ENCODE measurements around the gene VAT1L. TPM values are rescaled to one million over a fixed set of nuclear protein-coding genes. Genes with fewer than 3 reads are reported as not detected.

The VAT1L gene
- total and polyA plus RNA-seq, 8 donors, result 0.32 to 10.7 (median 1.3) TPM

- intact Hi-C loops (cut with DNase I), result no loop called here
- 33 to 39% methylated on average over 8 of the region's 8 CpGs for WGBS, 2 donors
- H3K36me3 ChIP-seq, result no peaks in the 10 kb centered on the region
- FAIRE-seq (no peak), DNase-seq (no peak), ATAC-seq (peak in 1 of 4 donors; percentile 25)
- H3K9me3 ChIP-seq, result no peaks in the 10 kb centered on the region
- no peaks in the 10 kb centered on the region for H3K27me3 ChIP-seq
- H3K4me1 ChIP-seq, result peaks cover 0 to 7% (median 0%) of the 10 kb centered on the region in 3 donors
- no peak overlapping the region for H3K27ac ChIP-seq
- no peak overlapping the region for H3K4me3 ChIP-seq
- TF ChIP-seq, protein P1, sequence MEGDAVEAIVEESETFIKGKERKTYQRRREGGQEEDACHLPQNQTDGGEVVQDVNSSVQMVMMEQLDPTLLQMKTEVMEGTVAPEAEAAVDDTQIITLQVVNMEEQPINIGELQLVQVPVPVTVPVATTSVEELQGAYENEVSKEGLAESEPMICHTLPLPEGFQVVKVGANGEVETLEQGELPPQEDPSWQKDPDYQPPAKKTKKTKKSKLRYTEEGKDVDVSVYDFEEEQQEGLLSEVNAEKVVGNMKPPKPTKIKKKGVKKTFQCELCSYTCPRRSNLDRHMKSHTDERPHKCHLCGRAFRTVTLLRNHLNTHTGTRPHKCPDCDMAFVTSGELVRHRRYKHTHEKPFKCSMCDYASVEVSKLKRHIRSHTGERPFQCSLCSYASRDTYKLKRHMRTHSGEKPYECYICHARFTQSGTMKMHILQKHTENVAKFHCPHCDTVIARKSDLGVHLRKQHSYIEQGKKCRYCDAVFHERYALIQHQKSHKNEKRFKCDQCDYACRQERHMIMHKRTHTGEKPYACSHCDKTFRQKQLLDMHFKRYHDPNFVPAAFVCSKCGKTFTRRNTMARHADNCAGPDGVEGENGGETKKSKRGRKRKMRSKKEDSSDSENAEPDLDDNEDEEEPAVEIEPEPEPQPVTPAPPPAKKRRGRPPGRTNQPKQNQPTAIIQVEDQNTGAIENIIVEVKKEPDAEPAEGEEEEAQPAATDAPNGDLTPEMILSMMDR (IDR thresholded peaks at IDR 0.05), result no peak
These were observed 131.5 kb downstream of the VAT1L start for GRCh38 chr16:77919761-77920415.

DNA sequence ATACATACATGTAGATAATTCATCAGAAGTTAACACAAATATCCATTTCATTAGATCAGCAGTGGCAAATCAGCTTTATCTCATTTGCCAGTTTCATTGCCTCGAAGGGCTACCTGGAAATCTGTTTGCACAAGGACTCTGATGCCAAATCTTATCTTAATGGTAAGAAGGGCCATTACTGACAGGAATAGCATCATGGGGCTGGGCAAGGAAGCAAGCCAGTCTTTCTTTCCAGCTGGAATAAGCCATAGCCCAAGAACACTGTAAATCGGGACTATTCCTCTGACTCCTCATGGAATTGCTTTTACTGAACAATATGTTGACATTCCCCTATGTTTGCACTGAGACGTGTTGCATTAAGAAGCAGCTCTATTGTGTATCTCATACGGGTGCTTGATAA is 132.6 kb downstream of the VAT1L start:
- intact Hi-C loops (cut with DNase I), result no loop called here
- TF ChIP-seq, protein P1 (IDR thresholded peaks at IDR 0.05), result no peak
- H3K4me1 ChIP-seq, result peaks cover 0 to 7% (median 0%) of the 10 kb centered on the region in 3 donors
- no peaks in the 10 kb centered on the region for H3K27me3 ChIP-seq
- ATAC-seq (no peak), DNase-seq (no peak), FAIRE-seq (no peak)
- WGBS, 2 donors, result 49 to 58% methylated on average over 4 of the region's 4 CpGs
- H3K9me3 ChIP-seq, result no peaks in the 10 kb centered on the region
- H3K27ac ChIP-seq, result no peak overlapping the region
- no peaks in the 10 kb centered on the region for H3K36me3 ChIP-seq
- H3K4me3 ChIP-seq, result no peak overlapping the region

DNA sequence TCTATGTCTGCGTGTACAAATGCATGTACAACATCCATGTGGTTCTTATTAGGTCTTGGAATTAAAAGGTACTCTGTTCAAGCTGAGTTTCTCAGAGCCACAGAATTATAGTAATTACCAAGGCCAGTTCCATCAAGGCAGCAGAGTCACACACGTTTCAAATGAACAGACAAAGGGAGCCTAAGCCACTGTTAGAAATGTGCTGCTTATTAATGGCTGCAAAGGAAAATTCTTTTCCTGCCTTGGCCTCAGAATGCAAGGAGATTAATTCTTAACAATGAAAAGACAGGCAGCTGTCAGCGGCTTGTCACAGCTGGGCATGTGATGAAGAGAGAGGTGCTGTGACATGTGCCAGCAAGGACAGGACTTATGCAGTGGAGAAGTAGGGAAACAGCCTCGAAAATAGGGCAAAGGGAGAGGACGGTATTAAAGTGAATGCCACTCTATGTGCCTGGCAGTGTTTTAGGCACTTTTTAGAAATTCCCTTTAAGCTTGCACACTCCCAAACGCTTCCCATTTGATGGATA is 133.9 kb downstream of the VAT1L start:
- intact Hi-C loops (cut with DNase I), result no loop called here

GRCh38 chr16:77925531-77925930 is 137.2 kb downstream of the VAT1L start:
- Histone ChIP-seq H3K4me1 (peaks cover 0 to under 1% (median 0%) of the 10 kb centered on the region in 3 donors), H3K36me3 (no peaks in the 10 kb centered on the region), H3K4me3 (no peak overlapping the region), H3K9me3 (no peaks in the 10 kb centered on the region), H3K27me3 (no peaks in the 10 kb centered on the region), H3K27ac (no peak overlapping the region)
- FAIRE-seq, result no peak
- TF ChIP-seq, protein P1 (IDR thresholded peaks at IDR 0.05), result no peak
- DNase-seq, result no peak
- WGBS, 2 donors, result 55 to 64% methylated on average over 4 of the region's 4 CpGs
- no peak for ATAC-seq
- intact Hi-C loops (cut with DNase I), result no loop called here

More for the DNA sequence above, 133.9 kb downstream of the VAT1L start:
- FAIRE-seq (no peak), ATAC-seq (no peak), DNase-seq (no peak)
- WGBS, 2 donors, result 66 to 83% methylated on average over 6 of the region's 6 CpGs
- Histone ChIP-seq H3K27me3 (no peaks in the 10 kb centered on the region), H3K4me1 (peaks cover 0 to 7% (median 0%) of the 10 kb centered on the region in 3 donors), H3K36me3 (no peaks in the 10 kb centered on the region), H3K27ac (no peak overlapping the region), H3K9me3 (no peaks in the 10 kb centered on the region), H3K4me3 (no peak overlapping the region)
- TF ChIP-seq, protein P1 (IDR thresholded peaks at IDR 0.05), result no peak

GRCh38 chr16:77928096-77928495 is 139.7 kb downstream of the VAT1L start:
- no peaks in the 10 kb centered on the region for H3K4me1 ChIP-seq
- no peak overlapping the region for H3K4me3 ChIP-seq
- TF ChIP-seq, protein P1 (IDR thresholded peaks at IDR 0.05), result no peak
- H3K36me3 ChIP-seq, result no peaks in the 10 kb centered on the region
- intact Hi-C loops (cut with DNase I), result no loop called here
- DNase-seq (no peak), FAIRE-seq (no peak), ATAC-seq (no peak)
- no peak overlapping the region for H3K27ac ChIP-seq
- no peaks in the 10 kb centered on the region for H3K9me3 ChIP-seq
- H3K27me3 ChIP-seq, result no peaks in the 10 kb centered on the region

All from pancreas (tissue), 10 donors.